ENCODE results near the gene RTN4RL1.

Gene RTN4RL1

GRCh38 chr17:1919201-1919600 lies 105.9 kb downstream of the RTN4RL1 start:
- no peak for DNase-seq (ENCODE audit: low read depth)

DNA sequence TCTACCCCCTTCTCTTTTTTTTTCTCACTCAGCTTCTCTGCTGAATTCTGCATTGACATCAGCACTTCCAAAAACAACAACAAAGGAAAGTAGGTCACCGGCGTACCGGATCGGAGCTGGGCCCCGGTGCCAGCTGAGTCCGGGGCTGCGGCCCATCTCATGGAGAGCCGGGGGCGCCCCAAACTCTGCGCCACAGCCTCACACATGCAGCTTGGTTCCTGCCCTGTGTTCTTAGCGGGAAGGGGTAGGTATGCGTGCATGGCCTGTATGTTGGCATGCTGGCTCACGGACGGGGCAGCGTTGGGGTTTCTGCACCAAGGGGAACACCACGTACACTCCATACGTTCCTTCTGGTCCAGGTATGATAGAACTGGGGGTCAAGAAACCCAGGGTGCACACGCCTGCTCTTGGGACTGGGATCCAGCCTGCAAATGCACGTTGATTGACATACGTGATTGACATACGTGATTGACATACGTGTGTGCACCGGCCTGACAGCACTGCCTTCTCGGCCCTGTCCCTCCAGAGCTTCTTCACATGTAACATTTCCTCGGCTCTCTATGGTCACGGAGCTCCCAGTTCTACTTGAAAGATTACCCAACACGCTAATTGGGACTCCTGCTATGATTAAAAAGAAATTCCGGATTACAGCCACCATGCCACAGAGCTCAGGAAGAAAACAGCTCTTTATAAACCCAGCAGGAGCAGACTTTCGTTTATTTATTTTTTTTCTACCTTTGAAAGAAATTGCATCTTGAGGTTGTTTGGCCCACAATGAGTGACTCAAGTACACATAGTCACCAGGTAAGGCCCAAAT lies 106.6 kb downstream of the RTN4RL1 start:
- no peak for DNase-seq (ENCODE audit: low read depth)

GRCh38 chr17:1916963-1917715 lies 108.0 kb downstream of the RTN4RL1 start:
- DNase-seq (ENCODE audit: low read depth): no peak

DNA sequence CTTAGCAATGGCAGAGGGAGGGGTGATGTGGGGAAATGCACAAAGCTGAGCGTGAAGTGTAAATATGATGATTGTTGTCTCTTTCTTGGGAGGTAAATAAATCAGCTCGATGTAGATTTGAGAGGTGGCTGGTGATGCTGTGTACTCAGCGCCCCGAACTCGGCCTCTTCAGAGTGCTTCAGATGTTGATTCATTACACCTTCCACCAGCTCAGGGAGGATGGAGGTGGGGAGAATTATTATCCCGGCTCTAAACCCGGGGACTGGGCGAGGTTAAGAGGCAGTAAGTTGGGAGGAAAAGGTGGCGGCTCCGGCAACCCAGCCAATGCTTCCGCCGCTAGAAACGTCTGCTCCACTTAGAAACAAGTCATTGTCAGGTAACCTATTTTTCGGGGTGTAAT lies 108.8 kb downstream of the RTN4RL1 start:
- no peak for DNase-seq (ENCODE audit: low read depth)

DNA sequence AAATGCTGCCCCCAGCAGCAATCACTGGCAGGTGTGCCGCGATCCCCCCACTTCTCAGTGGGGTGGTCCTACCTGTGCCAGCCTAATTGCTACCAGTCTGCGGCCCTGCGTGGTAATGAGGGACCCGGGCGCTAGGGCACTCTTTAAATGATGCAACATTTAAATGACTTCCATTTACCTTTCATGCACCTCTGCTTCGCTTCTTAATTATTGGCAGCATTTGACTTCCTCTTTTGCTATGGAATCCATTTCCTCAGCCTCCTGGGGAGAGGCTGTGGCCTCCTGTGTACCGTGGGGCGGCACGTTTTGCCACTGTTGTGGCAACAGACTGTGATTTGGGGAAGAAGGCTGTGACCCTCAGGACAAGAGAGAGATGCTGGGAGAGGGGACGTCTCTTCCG lies 109.2 kb downstream of the RTN4RL1 start:
- no peak for DNase-seq (ENCODE audit: low read depth)

- DNase-seq (ENCODE audit: low read depth): no peak
Measured at GRCh38 chr17:1914661-1915083, 110.5 kb downstream of the RTN4RL1 start.

- no peak for DNase-seq (ENCODE audit: low read depth)
Measured at GRCh38 chr17:1913702-1914101, 111.4 kb downstream of the RTN4RL1 start.

- no peak for DNase-seq (ENCODE audit: low read depth)
Measured at GRCh38 chr17:1912146-1912545, 113.0 kb downstream of the RTN4RL1 start.

DNA sequence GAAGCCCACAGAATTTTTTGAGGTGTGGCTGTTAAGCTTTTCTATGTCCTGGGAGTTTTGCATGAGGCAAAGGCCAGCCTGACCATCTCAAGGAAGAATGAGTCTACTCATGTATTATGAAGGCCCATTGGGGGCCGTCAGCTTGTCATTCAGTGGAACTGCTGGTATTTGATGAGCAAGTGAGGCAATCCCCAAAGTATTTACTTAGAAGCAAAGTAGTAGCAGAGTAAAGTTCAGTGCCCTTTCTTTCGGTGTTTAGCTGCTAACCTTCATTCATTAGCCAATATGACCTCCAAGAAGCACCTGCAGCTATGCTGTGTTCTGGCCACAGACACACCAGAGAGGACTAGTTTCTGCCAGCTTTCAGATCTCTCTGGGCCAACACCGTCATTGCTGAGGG lies 115.1 kb downstream of the RTN4RL1 start:
- DNase-seq (ENCODE audit: low read depth): no peak

DNA sequence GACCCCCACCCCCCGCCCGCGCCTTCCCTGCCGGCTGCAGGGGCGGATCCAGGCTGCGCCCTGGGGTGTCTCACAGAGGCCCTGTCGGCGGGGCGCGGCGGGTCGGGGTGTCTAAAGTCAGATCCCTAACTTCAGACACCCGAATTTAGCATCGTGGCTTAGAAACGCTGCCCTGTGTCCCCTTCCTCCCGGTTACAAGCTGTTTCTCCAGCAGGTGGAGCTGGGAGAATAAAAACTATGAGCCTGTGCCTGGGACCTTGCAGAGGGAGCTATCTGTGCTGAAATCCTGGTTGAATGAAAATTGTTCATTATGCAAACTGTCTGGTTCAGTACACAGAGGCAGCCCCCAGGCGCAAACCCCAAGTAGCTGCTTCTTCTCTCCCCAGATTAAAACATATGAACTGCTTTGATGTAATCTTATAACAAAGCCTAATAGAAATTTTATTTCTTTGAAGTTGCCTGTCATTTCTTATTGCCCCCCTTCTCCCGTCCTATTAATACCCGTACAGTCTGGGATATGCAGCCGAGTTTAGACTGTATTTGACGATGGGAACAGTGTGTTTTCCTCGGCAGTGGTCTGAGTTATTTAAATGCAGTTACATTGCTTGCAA lies 116.3 kb downstream of the RTN4RL1 start:
- peak; percentile 83 for DNase-seq (ENCODE audit: low read depth)

DNA sequence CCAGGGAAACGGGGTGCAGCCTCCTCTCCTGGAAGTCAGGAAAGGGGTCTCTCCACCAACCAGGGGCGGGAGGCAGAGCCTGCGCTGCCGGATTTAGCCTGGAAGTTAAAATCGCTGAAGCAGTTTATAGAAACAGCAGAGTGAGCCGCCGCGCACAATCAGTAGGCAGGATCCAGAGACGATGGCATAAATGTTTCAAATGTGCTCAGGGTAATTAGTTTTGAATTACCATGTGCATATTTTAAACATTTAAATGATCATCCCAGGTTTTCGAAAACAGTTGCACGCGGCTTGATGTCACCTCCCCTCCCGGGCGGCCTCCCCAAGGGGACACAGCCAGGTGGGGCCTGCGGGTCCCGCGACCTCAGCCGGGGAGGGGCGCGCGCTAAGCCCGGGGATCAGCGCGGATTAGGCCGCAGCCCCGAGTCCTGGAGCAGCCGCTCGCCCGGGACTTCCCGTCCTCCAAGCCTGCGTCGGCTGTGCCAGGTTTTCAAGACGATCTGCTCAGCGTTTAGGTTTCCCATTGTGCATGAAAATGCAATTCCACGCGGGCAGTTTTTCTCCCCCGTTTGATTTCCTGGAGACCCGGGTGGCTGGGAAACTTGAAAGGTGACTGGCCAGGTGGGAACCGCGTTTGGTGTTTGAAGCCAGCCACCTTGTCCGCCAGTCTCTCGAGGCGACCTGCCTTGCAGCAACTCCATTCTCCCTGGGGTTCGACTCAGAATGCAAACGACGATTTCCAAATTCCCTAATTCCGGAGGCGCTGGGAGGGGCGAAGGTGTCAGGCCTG lies 117.0 kb downstream of the RTN4RL1 start:
- DNase-seq (ENCODE audit: low read depth): peak; percentile 50

- no peak for DNase-seq (ENCODE audit: low read depth)
Measured at GRCh38 chr17:1907216-1907631, 117.9 kb downstream of the RTN4RL1 start.

GRCh38 chr17:1906662-1907101 lies 118.5 kb downstream of the RTN4RL1 start:
- peak; percentile 7 for DNase-seq (ENCODE audit: low read depth)

- no peak for DNase-seq (ENCODE audit: low read depth)
Measured at GRCh38 chr17:1905190-1905913, 119.8 kb downstream of the RTN4RL1 start.

- DNase-seq (ENCODE audit: low read depth): no peak
Measured at GRCh38 chr17:1904273-1905182, 120.6 kb downstream of the RTN4RL1 start.

- peak; percentile 43 for DNase-seq (ENCODE audit: low read depth)
Measured at GRCh38 chr17:1899403-1900000, 125.6 kb downstream of the RTN4RL1 start.

DNA sequence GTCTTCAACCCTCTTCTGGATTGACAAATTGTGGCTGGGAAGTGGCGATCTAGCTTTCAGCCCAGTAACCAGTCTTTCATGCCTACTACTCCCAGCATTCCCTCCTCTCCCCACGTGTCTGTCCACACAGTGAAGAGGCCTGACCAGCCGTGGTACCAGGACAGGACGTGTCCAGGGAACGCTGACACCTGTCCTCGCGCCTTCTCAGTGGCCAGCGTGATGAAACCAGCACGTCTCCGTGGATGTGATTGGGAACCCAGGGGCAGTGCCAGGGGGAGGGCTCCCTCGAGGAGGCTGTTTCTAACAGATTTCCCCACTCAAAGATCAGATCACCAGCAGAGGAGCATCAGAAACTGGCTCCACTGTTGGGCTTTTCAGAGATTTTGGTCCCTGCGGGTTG lies 126.3 kb downstream of the RTN4RL1 start:
- no peak for DNase-seq (ENCODE audit: low read depth)

DNA sequence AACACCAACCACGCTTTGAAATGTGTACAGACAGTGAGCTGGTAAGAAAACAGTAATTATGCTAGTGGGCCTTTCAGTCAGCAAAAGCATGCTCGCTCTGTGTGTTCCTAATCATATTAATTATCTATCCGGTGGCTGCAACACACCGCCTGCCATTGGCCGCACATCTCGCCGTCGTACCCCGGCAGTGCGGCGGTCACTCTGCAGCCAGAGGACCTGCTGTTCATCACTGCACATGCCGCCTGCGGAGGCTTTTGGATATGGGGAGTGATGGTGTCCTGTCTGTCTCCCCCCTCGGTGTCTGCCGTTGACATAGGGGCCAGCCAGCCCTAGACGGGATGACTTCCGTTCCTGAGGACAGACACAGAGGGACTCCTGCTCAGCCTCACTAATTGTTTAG lies 126.8 kb downstream of the RTN4RL1 start:
- no peak for DNase-seq (ENCODE audit: low read depth)

GRCh38 chr17:1897105-1897656 lies 128.0 kb downstream of the RTN4RL1 start:
- no peak for DNase-seq (ENCODE audit: low read depth)
